Measurements from ENCODE around the gene CD8B2.

CD8B2 gene

DNA sequence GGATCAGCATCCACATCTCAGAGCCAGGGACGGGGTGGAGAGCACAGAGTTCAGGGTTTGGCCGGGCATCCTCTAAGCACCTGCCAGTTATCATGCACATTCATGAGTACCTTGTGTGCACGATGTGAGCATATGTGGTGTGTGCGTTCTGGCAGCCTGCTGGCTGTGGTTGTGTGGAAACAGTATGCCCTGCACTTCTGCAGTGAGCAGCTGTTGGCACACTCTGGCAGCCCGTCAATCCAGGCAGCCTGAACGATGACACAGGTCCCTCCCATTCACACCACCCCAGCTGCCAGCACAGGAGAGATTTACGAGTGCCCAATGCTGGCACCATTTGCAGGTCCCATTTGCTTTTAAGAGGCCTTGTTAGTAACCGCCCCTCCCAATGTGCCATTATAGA is 74.2 kb downstream of the CD8B2 start:
- no peak for TF ChIP-seq EZH2phosphoT487 (IDR thresholded peaks at IDR 0.05; ENCODE audit: borderline replicate concordance)
- TF ChIP-seq, protein P1, sequence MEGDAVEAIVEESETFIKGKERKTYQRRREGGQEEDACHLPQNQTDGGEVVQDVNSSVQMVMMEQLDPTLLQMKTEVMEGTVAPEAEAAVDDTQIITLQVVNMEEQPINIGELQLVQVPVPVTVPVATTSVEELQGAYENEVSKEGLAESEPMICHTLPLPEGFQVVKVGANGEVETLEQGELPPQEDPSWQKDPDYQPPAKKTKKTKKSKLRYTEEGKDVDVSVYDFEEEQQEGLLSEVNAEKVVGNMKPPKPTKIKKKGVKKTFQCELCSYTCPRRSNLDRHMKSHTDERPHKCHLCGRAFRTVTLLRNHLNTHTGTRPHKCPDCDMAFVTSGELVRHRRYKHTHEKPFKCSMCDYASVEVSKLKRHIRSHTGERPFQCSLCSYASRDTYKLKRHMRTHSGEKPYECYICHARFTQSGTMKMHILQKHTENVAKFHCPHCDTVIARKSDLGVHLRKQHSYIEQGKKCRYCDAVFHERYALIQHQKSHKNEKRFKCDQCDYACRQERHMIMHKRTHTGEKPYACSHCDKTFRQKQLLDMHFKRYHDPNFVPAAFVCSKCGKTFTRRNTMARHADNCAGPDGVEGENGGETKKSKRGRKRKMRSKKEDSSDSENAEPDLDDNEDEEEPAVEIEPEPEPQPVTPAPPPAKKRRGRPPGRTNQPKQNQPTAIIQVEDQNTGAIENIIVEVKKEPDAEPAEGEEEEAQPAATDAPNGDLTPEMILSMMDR (conservative IDR thresholded peaks at IDR 0.05; ENCODE audit: low read length), result no peak

DNA sequence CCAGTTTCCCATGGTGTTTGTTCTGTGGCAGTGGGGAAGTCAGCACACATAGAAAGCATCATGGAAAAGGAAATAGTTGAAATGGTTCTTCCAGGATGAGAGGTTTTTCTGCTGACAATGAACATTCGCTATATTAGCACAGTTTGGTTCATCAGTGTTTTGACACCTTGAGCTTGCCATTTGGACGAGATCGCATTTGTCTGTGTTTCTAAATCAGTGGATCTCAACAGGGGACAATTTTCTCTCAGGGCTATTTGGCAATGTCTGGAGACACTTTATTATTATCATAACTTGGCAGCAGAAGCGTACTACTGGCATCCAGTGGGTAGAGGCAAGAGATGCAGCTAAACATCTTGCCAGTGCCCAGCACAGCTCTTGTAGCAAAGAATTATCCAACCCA is 74.6 kb downstream of the CD8B2 start:
- no peaks in the 10 kb centered on the region for H3K36me3 ChIP-seq (ENCODE audit: insufficient read depth, low read length)
- no peak overlapping the region for H3K9ac ChIP-seq (ENCODE audit: low read depth, low read length, poor library complexity, severe bottlenecking)
- H4K20me1 ChIP-seq (ENCODE audit: insufficient read depth, low read length, poor library complexity, severe bottlenecking), result no peaks in the 10 kb centered on the region
- no peak overlapping the region for H2AFZ ChIP-seq (ENCODE audit: low read length)
- TF ChIP-seq, protein P1 (conservative IDR thresholded peaks at IDR 0.05; ENCODE audit: low read length), result no peak
- no peak for TF ChIP-seq EZH2phosphoT487 (IDR thresholded peaks at IDR 0.05; ENCODE audit: borderline replicate concordance)
- H3K79me2 ChIP-seq (ENCODE audit: insufficient read depth, low read length), result no peaks in the 10 kb centered on the region
- H3K9me3 ChIP-seq (ENCODE audit: insufficient read depth, low read depth, low read length), result 0 out of 2 replicates have a peak, but pooled peaks cover 2% of the 10 kb centered on the region
- H3K4me2 ChIP-seq (ENCODE audit: low read depth, low read length, poor library complexity, severe bottlenecking), result no peak overlapping the region
- no peaks in the 10 kb centered on the region for H3K9me2 ChIP-seq (replicated peaks; ENCODE audit: low read depth, low read length)
- H3K4me1 ChIP-seq (ENCODE audit: insufficient read depth, low read length, poor library complexity, severe bottlenecking), result peaks cover 11% of the 10 kb centered on the region
- no peaks in the 10 kb centered on the region for H3F3A ChIP-seq (ENCODE audit: low read depth)
- H3K27me3 ChIP-seq (ENCODE audit: insufficient read depth, low read length, poor library complexity, severe bottlenecking), result no peaks in the 10 kb centered on the region
- no peak overlapping the region for H3K4me3 ChIP-seq (ENCODE audit: low read length, poor library complexity, severe bottlenecking)

More for the DNA sequence above, 74.2 kb downstream of the CD8B2 start:
- Histone ChIP-seq H3K9ac (ENCODE audit: low read depth, low read length, poor library complexity, severe bottlenecking) (no peak overlapping the region), H3K4me2 (ENCODE audit: low read depth, low read length, poor library complexity, severe bottlenecking) (no peak overlapping the region), H3K4me1 (ENCODE audit: insufficient read depth, low read length, poor library complexity, severe bottlenecking) (peaks cover 11% of the 10 kb centered on the region), H3K27me3 (ENCODE audit: insufficient read depth, low read length, poor library complexity, severe bottlenecking) (no peaks in the 10 kb centered on the region), H3K4me3 (ENCODE audit: low read length, poor library complexity, severe bottlenecking) (no peak overlapping the region), H4K20me1 (ENCODE audit: insufficient read depth, low read length, poor library complexity, severe bottlenecking) (no peaks in the 10 kb centered on the region), H3K9me3 (ENCODE audit: insufficient read depth, low read depth, low read length) (0 out of 2 replicates have a peak, but pooled peaks cover 3% of the 10 kb centered on the region), H3K9me2 (replicated peaks; ENCODE audit: low read depth, low read length) (no peaks in the 10 kb centered on the region), H3K79me2 (ENCODE audit: insufficient read depth, low read length) (no peaks in the 10 kb centered on the region), H3K36me3 (ENCODE audit: insufficient read depth, low read length) (no peaks in the 10 kb centered on the region), H2AFZ (ENCODE audit: low read length) (no peak overlapping the region), H3F3A (ENCODE audit: low read depth) (no peaks in the 10 kb centered on the region)

DNA sequence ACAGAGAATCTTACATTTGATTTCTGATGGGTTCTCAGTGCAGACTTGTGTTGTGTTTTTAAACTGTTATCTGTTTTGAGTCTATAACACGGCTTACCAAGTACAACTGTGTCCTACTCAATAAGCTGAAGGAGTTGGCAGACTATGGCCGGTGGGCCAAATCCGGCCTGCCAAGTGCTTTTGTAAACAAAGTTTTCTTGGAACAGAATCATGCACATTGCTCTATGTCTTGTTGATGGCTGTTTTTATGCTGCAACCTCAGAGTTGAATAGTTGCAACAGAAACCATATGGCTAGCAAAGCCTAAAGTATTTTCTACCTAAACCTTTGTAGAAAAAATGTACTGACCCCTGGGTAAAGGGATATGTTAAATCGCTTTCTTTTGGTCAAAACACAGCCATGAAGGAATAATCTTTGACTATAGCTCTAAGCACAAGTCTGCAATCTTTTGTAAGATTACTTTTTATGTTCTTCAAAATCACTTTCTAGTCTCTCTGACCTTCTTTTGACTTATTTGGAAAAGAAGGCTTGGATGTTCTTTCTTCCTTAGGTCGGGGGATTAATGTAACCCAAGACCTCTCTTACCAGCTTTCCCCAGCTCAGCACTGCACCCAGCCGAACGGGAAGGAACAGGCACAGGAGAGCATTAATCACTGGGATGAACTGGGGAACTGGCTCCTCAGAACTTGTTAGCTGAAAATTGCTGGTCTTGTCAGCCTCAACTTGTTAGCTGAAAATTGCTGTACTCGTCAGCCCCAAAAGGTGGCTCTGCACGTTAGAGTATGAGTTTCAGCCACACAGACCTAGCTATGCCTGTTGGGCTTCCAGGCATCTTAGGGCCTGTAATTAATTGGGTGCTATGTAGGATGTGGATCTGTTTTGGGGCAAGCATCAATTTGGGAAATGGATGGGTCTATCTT is 75.4 kb downstream of the CD8B2 start:
- H3K9me2 ChIP-seq (replicated peaks; ENCODE audit: low read depth, low read length), result no peaks in the 10 kb centered on the region
- no peak overlapping the region for H3K4me3 ChIP-seq (ENCODE audit: low read length, poor library complexity, severe bottlenecking)
- H3K9me3 ChIP-seq (ENCODE audit: insufficient read depth, low read depth, low read length), result no peaks in the 10 kb centered on the region
- H4K20me1 ChIP-seq (ENCODE audit: insufficient read depth, low read length, poor library complexity, severe bottlenecking), result no peaks in the 10 kb centered on the region
- H3K79me2 ChIP-seq (ENCODE audit: insufficient read depth, low read length), result no peaks in the 10 kb centered on the region
- TF ChIP-seq EZH2phosphoT487 (IDR thresholded peaks at IDR 0.05; ENCODE audit: borderline replicate concordance), result no peak
- TF ChIP-seq, protein P1 (conservative IDR thresholded peaks at IDR 0.05; ENCODE audit: low read length), result no peak
- H3K4me2 ChIP-seq (ENCODE audit: low read depth, low read length, poor library complexity, severe bottlenecking), result no peak overlapping the region
- H3K4me1 ChIP-seq (ENCODE audit: insufficient read depth, low read length, poor library complexity, severe bottlenecking), result peaks cover 11% of the 10 kb centered on the region
- no peaks in the 10 kb centered on the region for H3K27me3 ChIP-seq (ENCODE audit: insufficient read depth, low read length, poor library complexity, severe bottlenecking)
- H3K36me3 ChIP-seq (ENCODE audit: insufficient read depth, low read length), result no peaks in the 10 kb centered on the region
- H2AFZ ChIP-seq (ENCODE audit: low read length), result no peak overlapping the region
- no peaks in the 10 kb centered on the region for H3F3A ChIP-seq (ENCODE audit: low read depth)
- H3K9ac ChIP-seq (ENCODE audit: low read depth, low read length, poor library complexity, severe bottlenecking), result no peak overlapping the region

Data from Loucy (cell line).